Esophagus muscularis mucosa (tissue), 4 donors: ENCODE results near the gene RAB41. TPM values are rescaled to one million over a fixed set of nuclear protein-coding genes. Genes with fewer than 3 reads are reported as not detected.

Experiments used
- DNase-seq: peaks from one replicate; pipeline ENCODE4 v3.0.0-alpha.2; 2017; ENCODE audit errors: extremely low spot score
- H3K27ac ChIP-seq, 4 donors: fragments of 200-600 bp; sonication (generic); replicated peaks in 1 of 4; 1 replicate in 3 of 4; 2 replicates in 1 of 4; pipeline ENCODE4 v1.5.1; 2016 to 2019; ENCODE audit warnings: mild to moderate bottlenecking in 1 of 4
- H3K27me3 ChIP-seq, 4 donors: fragments of 200-600 bp; sonication (generic); one replicate each; pipeline versions ENCODE4 v1.5.1 to v1.6.0; 2016 to 2019
- H3K36me3 ChIP-seq, 4 donors: fragments of 200-600 bp; sonication (generic); one replicate each; pipeline ENCODE4 v1.5.1; 2016 to 2019
- H3K4me1 ChIP-seq, 4 donors: fragments of 200-600 bp; sonication (generic); one replicate each; pipeline ENCODE4 v1.5.1; 2016 to 2019
- H3K4me3 ChIP-seq, 4 donors: fragments of 200-600 bp; sonication (generic); 1 replicate in 2 of 4; 2 replicates in 2 of 4; pipeline ENCODE4 v1.5.1; 2016 to 2019; ENCODE audit warnings: mild to moderate bottlenecking in 4 of 4, moderate library complexity in 1 of 4
- H3K9me3 ChIP-seq, 4 donors: fragments of 200-600 bp; sonication (generic); 1 replicate in 3 of 4; 2 replicates in 1 of 4; pipeline ENCODE4 v1.5.1; 2016 to 2019
- EP300 ChIP-seq: sonication (generic); formaldehyde crosslinking; IDR thresholded peaks from one replicate; pipeline ENCODE4 v1.6.1; 2017; ENCODE audit warnings: antibody characterized with exemption
- POLR2A ChIP-seq: fragments of 450-650 bp; IDR thresholded peaks from one replicate; pipeline ENCODE4 v1.6.1; 2017; ENCODE audit warnings: antibody characterized with exemption, moderate library complexity, mild to moderate bottlenecking, low read depth
- POLR2AphosphoS5 ChIP-seq, 2 donors: sonication (generic); formaldehyde crosslinking; IDR thresholded peaks; one replicate each; pipeline ENCODE4 v1.6.1; 2017; ENCODE audit warnings: antibody characterized with exemption in 2 of 2
- WGBS: methylation state at CpG from one replicate; pipeline ENCODE4 v1.1.5; 2018; 5-methylcytosine and 5-hydroxymethylcytosine counted together
- intact Hi-C: fragments of 100-400 bp; cut with DNase I; formaldehyde crosslinking; loops from one replicate; pipeline ENCODE4 v1.15.1; 2023
- total RNA-seq, 4 donors: library from RNA; depleted of rRNA; stranded (reverse); fragments of >200 nt; gene quantifications; one replicate each; pipeline versions ENCODE4 v1.1.0 to v1.2.1, GENCODE V29; 2016
- TF ChIP-seq, protein P1 (sequence below), 3 experiments: fragments of 200-600 bp in 2 of 3; fragments of 450-650 bp in 1 of 3; sonication (generic) in 2 of 3; IDR thresholded peaks; one replicate each; pipeline ENCODE4 v1.5.1; 2017 to 2019; ENCODE audit warnings: antibody characterized with exemption in 3 of 3, mild to moderate bottlenecking in 2 of 3, moderate library complexity in 1 of 3

RAB41 gene
- total RNA-seq, 4 donors from 2014 or later = not detected

DNA sequence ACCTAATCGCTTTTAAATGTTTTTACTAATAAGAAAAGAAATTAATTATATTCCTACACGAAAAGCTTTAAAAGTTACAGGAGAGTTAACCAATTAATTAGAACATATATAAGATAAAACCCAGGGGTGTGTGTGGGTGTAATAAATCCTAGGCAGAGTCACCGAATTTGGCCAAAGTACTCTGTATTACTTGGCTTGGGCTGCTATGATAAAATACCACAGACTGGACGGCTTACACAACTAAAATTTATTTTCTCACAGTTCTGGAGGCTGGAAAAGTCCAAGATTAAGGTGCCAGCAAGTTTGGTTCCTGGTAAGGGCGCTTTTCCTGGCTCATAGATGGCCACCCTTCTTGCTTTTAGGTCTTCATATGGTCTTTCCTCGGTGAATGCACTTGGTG is 37.1 kb upstream of the RAB41 start:
- no peaks in the 10 kb centered on the region for H3K9me3 ChIP-seq
- intact Hi-C loops = no loop called here

DNA sequence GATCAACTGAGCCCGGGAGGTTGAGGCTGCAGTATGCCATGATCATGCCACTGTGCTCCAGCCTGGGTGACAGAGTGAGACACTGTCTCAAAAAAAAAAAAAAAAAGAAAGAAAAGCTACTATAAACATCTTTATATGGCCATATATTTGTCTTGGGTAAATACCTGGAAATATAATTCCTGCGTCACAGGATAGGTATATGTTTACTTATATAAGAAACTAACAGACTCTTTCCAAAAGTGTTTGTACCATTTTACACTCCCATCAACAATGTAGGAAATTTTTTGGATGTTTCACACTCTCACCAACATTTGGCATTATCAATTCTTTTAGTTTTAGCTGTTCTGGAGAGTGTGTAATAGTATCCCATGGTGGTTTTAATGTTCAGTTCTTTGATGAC is 34.7 kb upstream of the RAB41 start:
- no peaks in the 10 kb centered on the region for H3K36me3 ChIP-seq
- no peaks in the 10 kb centered on the region for H3K27me3 ChIP-seq
- DNase-seq = no peak
- TF ChIP-seq, protein P1, sequence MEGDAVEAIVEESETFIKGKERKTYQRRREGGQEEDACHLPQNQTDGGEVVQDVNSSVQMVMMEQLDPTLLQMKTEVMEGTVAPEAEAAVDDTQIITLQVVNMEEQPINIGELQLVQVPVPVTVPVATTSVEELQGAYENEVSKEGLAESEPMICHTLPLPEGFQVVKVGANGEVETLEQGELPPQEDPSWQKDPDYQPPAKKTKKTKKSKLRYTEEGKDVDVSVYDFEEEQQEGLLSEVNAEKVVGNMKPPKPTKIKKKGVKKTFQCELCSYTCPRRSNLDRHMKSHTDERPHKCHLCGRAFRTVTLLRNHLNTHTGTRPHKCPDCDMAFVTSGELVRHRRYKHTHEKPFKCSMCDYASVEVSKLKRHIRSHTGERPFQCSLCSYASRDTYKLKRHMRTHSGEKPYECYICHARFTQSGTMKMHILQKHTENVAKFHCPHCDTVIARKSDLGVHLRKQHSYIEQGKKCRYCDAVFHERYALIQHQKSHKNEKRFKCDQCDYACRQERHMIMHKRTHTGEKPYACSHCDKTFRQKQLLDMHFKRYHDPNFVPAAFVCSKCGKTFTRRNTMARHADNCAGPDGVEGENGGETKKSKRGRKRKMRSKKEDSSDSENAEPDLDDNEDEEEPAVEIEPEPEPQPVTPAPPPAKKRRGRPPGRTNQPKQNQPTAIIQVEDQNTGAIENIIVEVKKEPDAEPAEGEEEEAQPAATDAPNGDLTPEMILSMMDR (IDR thresholded peaks at IDR 0.05) = no peak
- WGBS = 90% methylated on average over 2 of the region's 2 CpGs
- no peak overlapping the region for H3K27ac ChIP-seq
- H3K4me1 ChIP-seq = no peaks in the 10 kb centered on the region
- intact Hi-C loops = no loop called here
- no peak overlapping the region for H3K4me3 ChIP-seq
- no peaks in the 10 kb centered on the region for H3K9me3 ChIP-seq

More for the DNA sequence above, 37.1 kb upstream of the RAB41 start:
- no peak for TF ChIP-seq POLR2A
- TF ChIP-seq, protein P1 (IDR thresholded peaks at IDR 0.05) = no peak
- no peak for TF ChIP-seq POLR2AphosphoS5 (IDR thresholded peaks at IDR 0.05)
- TF ChIP-seq EP300 = no peak
- no peak for DNase-seq
- Histone ChIP-seq H3K4me1 (no peaks in the 10 kb centered on the region), H3K27ac (no peak overlapping the region), H3K36me3 (no peaks in the 10 kb centered on the region), H3K27me3 (no peaks in the 10 kb centered on the region), H3K4me3 (no peak overlapping the region)
- 64% methylated on average over 6 of the region's 6 CpGs for WGBS

DNA sequence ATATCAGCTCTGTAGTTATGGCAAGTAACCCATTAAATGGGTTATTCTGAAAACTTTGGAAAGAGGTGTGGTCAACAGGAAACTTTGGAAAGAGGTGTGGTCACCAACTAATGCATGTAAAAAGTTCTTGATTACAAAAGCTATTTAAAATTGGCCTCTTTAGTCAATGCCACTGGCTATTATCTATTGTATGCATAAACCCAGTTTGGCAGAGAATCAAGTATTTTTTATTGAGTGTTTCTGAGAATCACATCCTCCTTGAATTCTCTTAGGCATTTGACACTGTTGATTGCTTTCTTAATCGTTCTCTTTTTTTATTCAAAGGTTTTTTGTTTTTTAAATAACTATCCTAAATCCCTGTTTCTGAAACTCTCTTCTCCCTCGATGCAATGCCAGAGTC is 29.5 kb upstream of the RAB41 start:
- DNase-seq = no peak
- Histone ChIP-seq H3K27me3 (no peaks in the 10 kb centered on the region), H3K4me1 (no peaks in the 10 kb centered on the region), H3K27ac (no peak overlapping the region), H3K9me3 (no peaks in the 10 kb centered on the region), H3K4me3 (no peak overlapping the region), H3K36me3 (no peaks in the 10 kb centered on the region)
- 52% methylated on average over 2 of the region's 2 CpGs for whole genome bisulfite sequencing
- TF ChIP-seq, protein P1 (IDR thresholded peaks at IDR 0.05) = no peak
- TF ChIP-seq POLR2AphosphoS5 (IDR thresholded peaks at IDR 0.05) (no peak), POLR2A (no peak), EP300 (no peak)
- intact Hi-C loops = no loop called here

DNA sequence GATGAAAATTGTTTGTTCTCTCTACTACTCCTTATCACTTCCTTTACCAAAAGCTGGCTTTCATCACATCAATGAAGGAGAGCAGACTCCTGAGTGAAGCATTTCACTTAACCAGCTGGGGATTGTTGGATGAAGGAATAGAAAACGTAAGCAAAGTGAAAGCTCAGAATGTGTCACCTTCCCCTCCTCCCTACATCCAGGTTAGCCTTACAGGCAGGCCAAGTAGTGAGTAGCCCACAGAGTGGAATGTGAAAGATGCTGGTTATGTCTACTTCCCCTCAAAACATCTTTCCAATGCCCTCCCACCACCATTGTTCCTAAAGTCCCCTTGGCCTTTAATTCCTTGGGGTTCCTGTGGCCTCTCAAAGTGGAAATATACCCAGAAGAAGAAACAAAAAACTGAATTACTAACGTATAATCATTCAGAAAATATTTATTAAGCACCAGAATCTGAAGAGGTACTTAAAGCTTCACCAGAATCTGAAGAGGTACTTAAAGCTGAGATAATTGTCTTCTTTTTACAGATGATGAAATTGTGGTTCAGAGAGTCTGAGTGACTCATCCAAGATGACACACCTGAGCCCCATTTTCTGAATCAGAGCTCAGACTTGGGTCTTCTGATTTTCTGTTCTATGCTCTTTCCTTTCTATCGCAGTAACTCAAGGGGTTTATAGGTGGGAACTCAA is 28.5 kb upstream of the RAB41 start:
- H3K9me3 ChIP-seq = no peaks in the 10 kb centered on the region
- no peaks in the 10 kb centered on the region for H3K4me1 ChIP-seq
- H3K27me3 ChIP-seq = no peaks in the 10 kb centered on the region
- intact Hi-C loops = no loop called here
- no peak for TF ChIP-seq EP300
- no peak overlapping the region for H3K27ac ChIP-seq
- no peak overlapping the region for H3K4me3 ChIP-seq
- H3K36me3 ChIP-seq = no peaks in the 10 kb centered on the region
- WGBS = 83% methylated on average over 3 of the region's 3 CpGs
- no peak for DNase-seq

DNA sequence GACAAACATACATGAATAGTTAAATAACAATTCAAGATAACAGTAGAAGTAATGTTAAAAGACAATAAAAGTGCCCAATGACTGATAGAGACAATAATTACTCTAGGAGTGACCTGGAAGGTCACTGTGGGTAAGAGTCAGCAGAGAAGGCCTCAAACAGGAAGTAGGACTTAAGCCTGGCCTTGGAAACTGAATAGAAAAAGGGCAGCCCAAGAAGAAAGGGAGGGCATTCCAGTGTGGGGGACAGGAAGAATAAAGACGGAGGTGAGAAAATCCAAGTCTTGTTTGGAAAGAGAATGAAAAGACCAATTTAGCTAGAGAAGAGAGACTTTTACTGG is 27.9 kb upstream of the RAB41 start:
- Histone ChIP-seq H3K27me3 (no peaks in the 10 kb centered on the region), H3K9me3 (no peaks in the 10 kb centered on the region), H3K27ac (no peak overlapping the region), H3K36me3 (no peaks in the 10 kb centered on the region), H3K4me3 (no peak overlapping the region), H3K4me1 (no peaks in the 10 kb centered on the region)
- intact Hi-C loops = no loop called here
- WGBS = 82% methylated on average over 1 of the region's 1 CpG
- TF ChIP-seq, protein P1 (IDR thresholded peaks at IDR 0.05) = no peak
- TF ChIP-seq EP300 (no peak), POLR2AphosphoS5 (IDR thresholded peaks at IDR 0.05) (no peak), POLR2A (no peak)
- no peak for DNase-seq
